Stimulated activated CD4-positive, alpha-beta T cell treated with anti-CD3 and anti-CD28 coated beads, Interleukin-4, amount 100 ng/mL, for 4 hours (primary cell): Measurements from ENCODE around the gene DPY19L3.
A peak's percentile ranks its signal among the peaks of the same experiment; 100 is the strongest.
"Not testable (repeated sequence)": the region's sequence is repeated elsewhere in the genome, so short reads cannot be mapped to it uniquely, and the experiment has no call there.

Experiments
- DNase-seq, 2 experiments: peaks; one replicate each; pipeline ENCODE4 v3.0.0-alpha.2; 2020

DPY19L3 gene, protein sequence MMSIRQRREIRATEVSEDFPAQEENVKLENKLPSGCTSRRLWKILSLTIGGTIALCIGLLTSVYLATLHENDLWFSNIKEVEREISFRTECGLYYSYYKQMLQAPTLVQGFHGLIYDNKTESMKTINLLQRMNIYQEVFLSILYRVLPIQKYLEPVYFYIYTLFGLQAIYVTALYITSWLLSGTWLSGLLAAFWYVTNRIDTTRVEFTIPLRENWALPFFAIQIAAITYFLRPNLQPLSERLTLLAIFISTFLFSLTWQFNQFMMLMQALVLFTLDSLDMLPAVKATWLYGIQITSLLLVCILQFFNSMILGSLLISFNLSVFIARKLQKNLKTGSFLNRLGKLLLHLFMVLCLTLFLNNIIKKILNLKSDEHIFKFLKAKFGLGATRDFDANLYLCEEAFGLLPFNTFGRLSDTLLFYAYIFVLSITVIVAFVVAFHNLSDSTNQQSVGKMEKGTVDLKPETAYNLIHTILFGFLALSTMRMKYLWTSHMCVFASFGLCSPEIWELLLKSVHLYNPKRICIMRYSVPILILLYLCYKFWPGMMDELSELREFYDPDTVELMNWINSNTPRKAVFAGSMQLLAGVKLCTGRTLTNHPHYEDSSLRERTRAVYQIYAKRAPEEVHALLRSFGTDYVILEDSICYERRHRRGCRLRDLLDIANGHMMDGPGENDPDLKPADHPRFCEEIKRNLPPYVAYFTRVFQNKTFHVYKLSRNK

DNA sequence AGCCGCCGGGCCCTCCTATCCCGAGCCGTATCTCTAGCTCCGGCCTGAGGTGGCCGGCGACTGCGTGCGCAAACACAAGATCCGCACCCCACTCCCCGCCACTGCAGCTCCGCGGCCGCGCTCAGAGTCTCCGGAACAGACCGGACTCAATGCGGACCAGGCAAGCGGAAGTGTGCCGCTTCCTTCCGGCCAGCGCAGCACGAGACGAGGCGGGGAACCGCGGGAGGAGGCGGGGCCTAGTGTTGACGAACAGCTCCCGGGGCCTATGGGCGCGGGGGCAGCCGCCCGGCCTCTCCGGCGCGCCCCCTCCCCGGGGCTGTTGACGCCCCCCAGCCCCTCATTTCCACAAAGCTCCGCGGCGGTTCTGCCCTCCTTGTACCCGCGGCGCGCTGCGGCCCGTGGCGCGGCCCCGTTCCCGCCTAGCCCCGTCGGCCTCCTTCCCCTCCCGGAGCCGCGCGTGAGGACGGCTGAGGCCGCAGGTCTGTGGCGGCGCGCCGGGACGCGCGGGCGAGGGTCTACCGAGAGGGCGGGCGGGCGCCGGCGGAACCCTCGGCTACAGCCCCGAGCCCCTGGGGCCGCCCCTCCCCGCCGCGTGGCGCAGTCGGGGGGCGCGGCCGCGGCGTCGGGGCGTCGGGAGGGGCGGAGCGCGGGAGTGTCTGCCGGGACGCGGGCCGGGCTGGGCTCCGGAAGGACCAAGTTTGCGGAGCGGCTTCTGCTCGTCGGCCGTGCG, at the start of gene DPY19L3:
Gene DPY19L3 (plus strand): TSS at position 340 of the 730 bp plus-strand sequence. CDS start 2,484 bp downstream, outside the sequence.
- DNase-seq: peak; percentile 87 to 90

DNA sequence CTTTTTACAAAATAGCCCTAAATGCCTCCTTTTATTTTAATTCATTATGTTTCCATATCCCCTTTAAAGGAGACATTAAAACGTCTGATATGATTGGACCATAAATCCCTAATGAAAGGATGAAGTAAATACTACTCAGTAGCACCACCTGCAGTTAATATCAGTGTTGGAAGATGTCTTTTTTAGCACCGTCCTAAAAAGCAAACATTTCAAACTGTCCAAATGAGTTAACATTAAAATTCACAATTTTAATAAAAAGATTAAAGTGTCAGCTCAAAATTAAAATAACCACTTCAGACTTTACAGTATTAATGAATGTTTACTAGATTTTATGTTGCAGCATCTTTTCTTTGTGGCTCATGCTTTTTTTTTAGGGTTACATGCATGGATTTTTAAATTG, 47.9 kb upstream of the DPY19L3 start:
- DNase-seq: no peak

DNA sequence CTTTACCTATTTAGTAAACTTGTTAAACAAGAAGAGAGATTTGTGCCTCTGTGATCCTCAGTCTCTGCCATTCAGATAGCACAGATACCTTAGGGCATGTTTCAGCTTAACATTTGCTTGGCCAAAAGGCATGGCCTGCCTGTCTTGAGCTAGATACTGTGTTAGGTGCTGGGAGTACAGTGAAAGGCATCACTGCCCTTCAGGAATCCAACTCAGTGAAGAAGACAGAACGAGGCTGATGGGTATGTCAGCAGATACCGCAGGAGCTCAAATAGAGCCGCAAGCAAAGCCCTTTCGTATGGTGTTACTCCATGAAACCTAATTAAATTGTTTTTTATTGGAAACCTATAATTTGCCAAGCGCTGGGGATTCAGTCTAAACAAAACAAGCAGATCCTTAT, 47.2 kb upstream of the DPY19L3 start:
- no peak for DNase-seq

DNA sequence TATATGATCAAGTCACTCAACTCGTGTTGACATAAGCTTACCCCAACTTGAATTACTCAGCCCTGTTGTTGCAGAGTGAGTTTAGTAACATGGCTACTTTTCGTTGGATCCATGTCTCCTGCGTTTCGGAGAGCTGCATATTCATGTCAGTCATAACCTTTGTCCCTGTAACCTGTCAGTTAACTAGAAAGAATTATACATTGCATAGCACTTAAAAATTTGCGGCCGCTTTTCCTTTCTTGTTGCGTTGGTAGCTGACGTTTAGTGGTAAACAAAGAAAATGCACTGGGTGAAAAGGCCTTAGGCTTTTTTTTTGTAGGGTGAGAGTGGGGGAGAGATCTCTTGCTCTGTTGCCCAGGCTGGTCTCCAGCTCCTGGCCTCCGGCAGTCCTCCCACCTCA, 46.0 kb upstream of the DPY19L3 start:
- DNase-seq: no peak

DNA sequence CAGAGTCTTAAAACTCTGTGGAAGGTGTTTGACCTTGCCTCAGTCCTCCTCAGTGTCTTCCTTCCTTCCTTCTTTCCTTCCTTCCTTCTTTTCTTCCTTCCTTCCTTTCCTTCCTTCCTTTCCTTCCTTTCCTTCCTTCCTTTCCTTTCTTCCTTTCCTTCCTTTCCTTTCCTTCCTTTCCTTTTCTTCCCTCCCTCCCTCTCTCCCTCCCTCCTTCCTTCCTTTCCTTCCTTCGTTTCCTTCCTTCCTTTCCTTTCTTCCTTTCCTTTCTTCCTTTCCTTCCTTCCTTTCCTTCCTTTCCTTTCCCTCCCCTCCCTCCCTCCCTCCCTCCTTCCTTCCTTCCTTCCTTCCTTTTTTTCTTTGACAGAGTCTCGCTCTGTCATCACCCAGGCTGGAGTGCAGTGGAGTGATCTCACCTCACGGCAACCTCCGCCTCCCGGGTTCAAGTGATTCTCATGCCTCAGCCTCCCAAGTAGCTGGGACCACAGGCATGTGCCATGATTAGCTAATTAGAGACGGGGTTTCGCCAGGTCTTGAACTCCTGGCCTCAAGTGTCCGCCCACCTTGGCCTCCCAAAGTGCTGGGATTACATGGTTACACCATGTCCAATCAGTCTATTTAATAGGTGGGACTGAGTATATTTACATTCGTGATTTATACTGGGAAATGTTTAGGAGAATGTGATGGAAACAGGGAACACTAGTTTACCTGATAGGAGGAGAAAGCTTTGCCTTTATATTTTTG, 43.8 kb upstream of the DPY19L3 start:
- DNase-seq: no peak

DNA sequence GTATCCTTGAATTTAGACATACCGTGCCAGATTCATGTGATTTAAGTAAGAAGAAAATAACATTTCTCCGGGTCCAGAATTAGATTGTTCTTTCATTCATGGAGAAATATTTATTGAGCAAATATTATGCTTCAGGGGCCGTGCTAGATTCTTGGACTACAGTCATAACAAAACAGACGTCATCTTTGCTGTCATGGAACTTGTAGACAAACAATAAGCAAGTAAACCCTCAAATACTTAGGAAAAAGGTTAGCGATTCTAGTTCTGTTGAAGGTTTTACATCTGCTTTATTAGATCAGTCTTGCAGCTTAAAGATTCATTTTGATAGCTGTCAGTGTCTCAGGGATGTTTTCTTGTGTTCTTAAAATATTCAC, 43.3 kb upstream of the DPY19L3 start:
- no peak for DNase-seq

DNA sequence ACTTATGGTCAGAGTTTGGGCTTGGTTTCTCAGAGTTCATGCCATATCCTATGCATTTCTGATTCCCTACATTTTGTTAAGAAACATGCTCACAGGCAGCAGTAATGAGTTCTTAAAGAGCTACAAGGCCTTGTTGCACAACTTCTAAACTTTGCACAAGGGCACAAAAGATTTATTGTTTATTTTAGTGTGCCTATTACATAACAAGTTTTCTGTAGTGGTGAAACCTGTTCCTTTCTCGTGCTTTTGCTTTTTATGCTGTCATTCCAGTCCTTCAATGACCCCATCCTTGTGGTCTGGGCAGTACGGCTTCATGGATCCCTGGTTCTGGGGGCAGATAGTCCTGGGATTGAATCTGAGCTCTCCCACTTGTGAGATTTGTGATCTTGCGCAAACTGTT, 42.4 kb upstream of the DPY19L3 start:
- no peak for DNase-seq

DNA sequence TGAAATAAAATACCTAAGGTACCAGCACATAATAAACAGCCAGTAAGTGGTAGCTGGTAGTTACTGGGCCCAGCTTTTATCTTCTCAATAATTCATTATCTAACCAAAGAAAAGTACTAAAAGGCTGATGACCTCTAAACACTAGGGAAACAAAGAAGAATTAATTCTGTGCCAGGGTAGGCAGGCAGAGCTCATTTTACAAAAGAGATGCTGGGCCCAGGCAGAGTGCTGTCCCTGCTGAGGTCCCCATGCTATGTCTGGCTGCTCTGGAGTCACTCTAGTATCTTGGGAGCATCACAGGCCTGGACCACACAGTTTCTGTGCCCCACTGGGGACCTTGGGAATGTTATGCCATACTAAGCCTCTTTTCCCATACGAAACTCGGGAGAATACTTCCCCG, 41.9 kb upstream of the DPY19L3 start:
- no peak for DNase-seq

DNA sequence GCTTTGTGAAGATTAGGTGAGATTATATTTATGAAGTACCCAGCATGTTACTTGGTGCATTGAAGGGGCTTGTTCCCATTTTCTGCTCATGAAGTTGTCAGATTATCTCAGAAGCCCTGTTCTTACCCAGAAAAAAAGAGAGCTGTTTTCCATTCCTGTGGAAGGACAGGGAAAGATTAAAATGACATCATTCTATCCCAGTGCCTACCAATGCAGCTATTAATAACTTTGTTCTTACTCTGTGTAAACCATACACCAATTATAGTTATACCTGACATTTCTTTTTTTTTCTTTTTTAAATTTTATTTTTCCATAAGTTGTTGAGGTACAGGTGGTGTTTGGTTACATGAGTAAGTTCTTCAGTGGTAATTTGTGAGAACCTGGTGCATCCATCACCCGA, 41.5 kb upstream of the DPY19L3 start:
- no peak for DNase-seq

DNA sequence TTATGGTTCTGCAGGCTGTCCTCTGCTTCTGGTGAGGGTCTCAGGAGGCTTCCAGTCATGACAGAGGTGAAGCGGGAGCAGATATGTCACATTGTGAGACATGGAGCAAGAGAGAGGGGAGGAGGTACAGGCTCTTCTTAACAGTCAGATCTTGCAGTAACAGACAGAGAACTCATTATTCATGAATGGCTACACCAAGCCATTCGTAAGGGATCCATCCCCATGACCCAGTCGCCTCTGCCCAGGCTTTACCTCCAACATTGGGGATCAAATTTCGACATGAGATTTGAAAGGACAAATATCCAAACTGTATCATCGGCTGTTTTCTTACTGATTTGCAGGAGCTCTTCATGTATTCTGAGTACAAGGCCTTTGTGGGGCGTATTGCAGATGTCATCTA, 38.5 kb upstream of the DPY19L3 start:
- DNase-seq: no peak

DNA sequence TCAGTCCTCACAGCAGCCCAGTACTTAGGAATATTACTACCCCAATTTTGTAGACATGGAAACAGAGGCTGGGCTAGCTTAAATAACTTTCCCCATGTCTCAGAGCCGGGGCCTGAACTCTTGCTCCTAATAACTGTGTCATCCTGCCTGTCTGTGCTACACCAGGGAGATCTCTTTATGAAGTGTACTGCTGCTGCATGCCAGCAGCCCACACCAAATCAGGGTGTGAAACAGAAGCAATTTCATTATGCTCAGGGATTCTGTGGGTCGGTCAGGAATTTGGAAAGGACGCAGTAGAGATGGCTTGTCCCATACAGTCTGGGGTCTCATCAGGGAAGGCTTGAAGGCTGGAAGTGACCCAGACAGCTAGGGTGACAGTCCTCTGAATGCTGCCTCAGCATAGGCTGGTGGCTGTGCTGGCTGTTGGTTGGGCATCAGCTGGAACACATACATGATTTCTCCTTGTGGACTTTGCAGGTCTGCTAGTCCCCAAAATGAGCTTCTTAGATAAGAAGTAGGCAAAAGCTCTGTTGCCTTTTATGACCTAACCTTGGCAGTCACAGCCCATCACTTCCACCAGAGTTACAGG, 37.5 kb upstream of the DPY19L3 start:
- DNase-seq: no peak

DNA sequence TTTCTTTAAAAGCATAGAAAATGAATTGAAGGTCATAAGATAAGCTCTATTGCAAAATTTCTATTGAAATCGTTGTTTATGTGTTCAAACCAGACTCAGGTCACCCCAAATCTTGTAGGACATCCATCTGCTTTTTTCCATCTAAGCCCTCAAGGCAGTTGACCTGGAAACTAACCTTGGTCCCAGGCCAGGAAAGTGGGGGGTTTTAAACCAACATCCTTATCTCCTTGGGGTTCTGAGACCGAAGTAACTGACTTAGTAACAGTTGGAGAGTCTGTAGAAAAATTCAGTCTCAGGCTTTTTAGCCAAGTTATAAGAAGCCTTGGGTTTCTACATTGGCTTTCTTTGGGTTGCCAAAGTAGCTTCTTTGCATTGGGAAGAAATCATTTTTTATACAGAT, 36.8 kb upstream of the DPY19L3 start:
- DNase-seq: no peak

DNA sequence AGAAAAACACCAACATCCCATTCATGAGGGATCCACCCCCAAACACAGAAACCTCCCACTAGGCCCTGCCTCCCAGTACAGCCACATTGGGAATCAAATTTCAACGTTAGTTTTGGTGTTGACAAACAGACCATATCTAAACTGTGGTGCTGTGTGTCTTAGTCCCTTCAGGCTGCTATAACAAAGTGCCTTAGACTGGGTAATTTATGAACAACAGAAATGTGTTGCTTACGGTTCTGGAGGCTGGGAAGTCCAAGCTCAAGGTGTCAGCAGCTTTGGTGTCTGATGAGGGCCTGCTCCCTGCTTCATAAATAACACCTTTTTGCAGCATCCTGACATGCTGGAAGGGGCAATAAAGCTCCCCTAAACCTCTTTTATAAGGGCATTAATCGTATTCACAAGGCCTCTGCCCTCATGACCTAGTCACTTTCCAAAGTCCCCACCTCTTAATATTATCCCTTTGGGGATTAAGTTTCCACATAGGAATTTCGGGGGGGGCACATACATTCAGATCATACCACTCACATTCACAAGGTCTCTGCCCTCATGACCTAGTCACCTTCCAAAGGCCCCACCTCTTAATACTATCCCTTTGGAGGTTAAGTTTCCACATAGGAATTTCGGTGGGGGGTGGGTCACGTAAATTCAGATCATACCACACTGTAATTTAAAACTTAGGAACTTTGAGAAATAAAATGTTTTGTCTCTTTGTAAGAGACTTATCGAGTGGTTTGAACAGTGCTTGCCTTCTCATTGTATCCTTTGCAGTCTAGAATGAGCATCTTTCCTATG, 32.6 kb upstream of the DPY19L3 start:
- DNase-seq: no peak

DNA sequence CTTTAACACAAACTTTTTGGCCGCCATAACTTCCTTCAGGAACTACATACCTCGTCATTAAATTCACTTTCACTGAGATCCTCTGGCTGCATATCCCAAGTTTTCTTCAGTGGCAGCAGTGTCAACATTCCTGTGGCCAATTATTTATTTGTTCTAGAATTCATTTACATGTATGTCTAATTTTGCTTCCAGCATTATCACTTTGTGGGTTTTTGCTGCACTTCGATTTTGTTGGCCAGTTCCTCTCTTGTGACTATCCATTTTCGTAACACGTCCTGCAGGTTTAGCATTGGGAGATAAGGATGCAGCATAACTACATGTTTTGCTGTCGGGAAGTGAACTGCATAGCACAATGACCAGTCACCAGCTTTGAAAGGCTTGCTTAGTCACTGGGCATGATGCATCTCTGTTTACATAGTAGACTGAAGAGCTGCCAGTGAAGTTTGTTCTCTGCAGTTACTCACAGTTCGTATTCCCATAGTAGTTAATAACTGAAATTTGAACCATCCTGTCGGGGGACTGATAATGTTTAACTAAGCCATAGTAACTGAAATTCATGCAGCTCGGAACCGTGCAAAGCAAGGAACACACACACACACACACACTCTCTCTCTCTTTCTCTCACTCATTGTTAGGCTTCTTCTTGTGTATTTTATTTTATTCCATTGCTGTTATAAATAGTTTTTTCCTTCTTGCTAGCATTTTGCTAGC, 31.8 kb upstream of the DPY19L3 start:
- no peak for DNase-seq

DNA sequence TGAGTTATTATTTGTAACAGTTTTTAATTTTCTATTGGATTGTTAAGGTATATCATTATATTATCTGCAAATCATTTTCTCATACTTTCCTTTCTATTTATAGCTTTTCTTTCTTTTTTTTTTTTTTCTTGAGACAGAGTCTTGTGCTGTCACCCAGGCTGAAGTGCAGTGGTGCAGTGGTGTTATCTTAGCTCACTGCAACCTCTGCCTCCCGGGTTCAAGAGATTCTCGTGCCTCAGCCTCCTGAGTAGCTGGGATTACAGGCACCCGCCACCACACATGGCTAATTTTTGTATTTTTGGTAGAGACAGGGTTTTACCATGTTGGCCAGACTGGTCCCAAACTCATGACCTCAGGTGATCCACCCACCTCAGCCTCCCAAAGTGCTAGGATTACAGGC, 31.2 kb upstream of the DPY19L3 start:
- DNase-seq: not testable (repeated sequence)

DNA sequence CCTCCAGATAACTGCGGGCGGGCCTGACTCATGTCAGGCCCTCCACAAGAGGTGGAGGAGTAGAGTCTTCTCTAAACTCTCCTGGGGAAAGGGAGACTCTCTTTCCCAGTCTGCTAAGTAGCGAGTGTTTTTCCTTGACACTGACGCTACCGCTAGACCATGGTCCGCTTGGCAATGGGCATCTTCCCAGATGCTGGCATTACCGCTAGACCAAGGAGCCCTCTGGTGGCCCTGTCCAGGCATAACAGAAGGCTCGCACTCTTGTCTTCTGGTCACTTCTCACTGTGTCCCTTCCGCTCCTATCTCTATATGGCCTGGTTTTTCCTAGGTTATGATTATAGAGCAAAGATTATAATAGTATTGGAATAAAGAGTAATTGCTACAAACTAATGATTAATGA, 28.5 kb upstream of the DPY19L3 start:
- DNase-seq: not testable (repeated sequence)

DNA sequence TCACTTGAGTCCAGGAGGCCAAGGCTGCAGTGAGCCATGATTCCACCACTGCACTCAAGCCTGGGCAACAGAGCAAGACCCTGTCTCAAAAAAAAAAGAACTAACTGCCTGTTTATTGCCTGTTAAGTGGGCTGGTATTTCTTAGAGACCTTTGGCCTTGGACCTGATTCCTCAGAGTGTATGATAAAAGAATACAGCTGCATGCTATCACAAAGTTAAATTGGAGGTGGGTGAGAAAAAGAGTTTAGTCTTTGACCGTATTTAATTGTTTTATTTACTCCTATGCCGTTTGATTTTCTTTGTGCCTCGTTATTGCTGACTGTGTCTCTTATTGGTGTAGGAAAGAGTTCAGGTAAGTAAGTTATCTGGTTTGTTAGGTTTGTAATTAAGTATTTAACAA, 25.3 kb upstream of the DPY19L3 start:
- no peak for DNase-seq

DNA sequence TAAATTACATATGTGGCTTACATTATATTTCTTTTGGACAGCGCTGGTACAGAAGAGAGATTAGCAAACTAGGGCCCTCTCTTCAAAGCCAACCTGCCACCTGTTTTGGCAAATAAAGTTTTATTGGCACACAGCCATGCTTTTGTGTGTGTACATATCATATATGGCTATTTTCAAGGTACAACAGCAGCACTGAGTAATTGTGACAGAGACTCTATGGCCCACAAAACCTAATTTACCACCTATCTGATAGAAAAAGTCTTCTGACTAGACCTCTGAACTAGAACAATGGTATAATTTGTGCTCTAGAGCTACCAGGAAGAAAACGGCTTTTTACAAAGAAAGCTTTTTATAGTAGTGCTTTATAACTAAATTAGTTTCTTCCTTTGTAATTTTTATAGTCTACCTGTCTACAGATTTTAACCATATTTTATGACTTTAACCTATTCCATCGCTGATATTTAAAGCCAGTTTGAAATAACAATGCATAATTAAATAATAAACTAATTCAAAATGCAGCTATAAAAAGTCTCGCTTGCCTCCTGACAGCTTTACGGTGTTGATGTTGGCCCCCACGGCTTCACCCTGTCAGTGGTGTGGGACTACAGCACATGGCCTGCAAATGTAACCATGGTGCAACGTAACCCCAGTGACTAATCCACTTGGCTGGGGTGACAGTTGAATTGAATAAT, 17.7 kb upstream of the DPY19L3 start:
- DNase-seq: no peak

DNA sequence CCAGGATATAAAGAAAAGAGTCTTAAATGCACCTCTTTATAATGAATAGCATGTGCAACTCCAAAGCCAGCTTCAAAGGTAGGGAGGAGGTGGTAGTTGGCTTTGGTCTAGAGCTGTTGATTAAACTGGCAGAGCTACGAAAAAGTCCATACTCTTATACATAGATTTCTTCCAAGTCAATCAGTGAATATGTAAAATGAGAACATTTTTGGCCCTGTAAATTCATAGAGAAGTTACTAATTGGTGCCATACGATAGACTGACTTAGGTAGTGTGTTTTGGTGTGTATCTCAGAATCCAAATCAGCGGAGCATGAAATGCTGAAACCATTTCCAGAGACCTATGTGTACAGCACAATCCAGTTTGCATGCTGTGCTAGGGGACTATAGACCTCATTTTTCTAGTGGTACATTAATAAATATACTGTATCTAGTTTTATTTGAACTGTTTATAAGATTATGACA, 17.1 kb upstream of the DPY19L3 start:
- DNase-seq: no peak

DNA sequence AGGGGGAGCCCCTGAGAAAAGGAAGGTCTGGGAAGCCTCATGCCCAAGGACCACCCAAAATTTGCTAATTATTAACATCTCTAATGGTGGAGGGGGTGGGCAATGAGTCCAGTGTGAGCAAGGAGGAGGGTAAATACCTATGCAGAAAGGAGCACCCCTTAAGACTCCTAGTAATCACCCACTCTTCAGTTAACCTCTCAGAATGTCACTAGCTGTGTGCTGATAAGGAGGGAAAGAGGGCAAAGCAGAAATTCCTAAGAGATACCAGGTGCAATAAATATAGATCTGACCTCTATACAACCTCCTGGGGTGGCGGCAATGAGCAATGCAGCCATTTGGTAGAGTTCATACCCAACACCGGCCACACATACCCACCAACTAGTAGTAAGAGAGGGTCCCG, 12.7 kb upstream of the DPY19L3 start:
- DNase-seq: no peak
